Skin epidermis (tissue), 12 donors: ENCODE data around the gene DUS1L.

Source experiments
- H3K27ac ChIP-seq, 21 experiments: fragments of 200-600 bp; sonication (generic) in 11 of 21; one replicate each; pipeline ENCODE4 v1.5.0; 2020; ENCODE audit warnings: mild to moderate bottlenecking in 3 of 21, inconsistent platforms in 2 of 21, moderate library complexity in 2 of 21
- H3K4me3 ChIP-seq, 7 experiments: fragments of 200-600 bp; sonication (generic) in 2 of 7; one replicate each; pipeline ENCODE4 v1.5.0; 2020; ENCODE audit warnings: inconsistent platforms in 2 of 7, mild to moderate bottlenecking in 2 of 7, moderate library complexity in 1 of 7

The DUS1L gene

DNA sequence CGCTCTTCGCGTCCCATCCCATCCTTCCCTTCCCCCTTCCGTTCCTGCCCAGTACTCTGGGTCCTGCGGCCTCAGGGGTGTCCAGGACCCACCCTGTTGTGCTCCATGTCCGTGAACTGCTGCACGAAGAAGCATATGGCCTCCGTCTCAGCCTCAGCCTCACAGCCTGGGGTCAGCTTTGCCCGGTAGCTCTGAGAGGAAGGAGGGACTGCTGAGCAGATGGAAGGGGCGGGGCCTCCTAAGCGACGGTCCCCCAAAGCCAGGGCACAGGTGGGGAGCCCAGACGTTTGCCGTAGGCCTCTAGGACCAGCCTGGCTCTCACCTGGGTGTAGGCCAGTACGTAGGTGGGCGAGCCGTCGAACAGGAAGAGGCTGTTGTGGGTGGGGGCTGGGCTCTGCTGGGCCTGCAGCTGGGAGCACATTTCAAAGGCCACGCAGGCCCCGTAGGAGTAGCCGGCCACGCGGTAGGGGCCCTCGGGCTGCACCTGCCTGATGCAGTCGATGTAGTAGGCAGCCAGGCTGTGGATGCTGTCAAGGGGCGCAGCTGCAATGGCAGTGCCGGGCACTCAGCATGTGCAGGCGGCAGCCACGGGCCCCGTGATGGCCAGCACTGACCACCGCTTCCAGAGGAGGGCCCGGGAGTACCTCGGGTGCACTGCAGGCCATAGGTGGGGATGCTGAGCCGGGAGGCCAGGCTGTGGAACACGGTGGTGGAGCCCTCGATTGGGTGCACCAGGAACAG lies 14.6 kb upstream of the DUS1L start:
- H3K27ac ChIP-seq = no peak overlapping the region
- no peak overlapping the region for H3K4me3 ChIP-seq

DNA sequence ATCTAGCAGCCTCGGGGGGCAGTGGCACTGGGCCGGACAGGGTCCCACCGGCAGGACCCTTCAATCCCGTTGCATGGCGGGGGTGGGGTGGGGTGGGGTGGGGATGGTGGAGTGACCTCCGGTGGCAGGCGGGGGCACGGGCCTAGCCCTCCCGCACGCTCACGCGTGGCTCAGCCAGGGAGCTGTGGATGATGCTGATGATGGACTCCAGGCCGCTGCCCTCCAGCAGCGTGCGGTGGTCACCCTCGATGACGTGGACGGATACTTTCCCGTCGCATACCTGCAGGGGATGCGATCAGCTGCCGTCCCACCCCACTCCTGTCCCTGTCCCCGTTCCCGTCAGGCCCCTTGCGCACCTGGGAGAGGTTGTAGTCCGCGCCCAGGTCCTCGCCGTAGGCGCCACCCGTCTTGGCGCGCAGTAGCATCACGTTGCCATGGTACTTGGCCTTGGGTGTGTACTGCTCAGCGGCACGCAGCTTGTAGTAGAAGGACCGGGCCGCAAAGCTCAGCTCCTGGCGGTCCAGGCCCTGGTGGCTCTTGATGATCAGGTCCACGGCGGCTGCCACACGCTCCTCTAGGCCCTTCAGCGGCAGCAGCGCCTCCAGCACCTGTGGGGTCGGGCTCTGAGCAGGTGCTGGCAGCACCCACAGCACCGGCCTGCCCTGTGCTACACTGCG lies 13.5 kb upstream of the DUS1L start:
- no peak overlapping the region for H3K4me3 ChIP-seq
- no peak overlapping the region for H3K27ac ChIP-seq

DNA sequence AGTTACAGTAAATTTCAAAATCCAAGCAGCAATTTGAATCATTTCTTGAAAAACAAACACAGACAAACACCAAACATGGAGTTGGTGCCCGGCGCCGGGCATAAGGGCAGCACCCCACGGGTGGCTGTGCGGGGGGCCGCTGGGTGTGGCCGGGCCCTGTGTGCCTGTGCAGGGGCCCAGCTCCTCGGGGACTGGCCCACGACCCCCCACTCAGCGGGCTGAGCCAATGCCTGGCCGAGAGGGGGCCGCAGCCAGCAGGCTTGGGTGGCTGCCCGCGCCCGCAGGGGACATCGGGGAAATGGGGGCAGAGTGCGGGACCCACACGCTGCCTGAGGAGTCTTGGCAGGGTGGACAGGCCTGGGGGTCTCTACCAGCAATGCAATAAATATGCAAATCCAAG lies 12.8 kb upstream of the DUS1L start:
- Histone ChIP-seq H3K27ac (peak overlapping the region in 1 of 21 experiments; percentile 30), H3K4me3 (no peak overlapping the region)

DNA sequence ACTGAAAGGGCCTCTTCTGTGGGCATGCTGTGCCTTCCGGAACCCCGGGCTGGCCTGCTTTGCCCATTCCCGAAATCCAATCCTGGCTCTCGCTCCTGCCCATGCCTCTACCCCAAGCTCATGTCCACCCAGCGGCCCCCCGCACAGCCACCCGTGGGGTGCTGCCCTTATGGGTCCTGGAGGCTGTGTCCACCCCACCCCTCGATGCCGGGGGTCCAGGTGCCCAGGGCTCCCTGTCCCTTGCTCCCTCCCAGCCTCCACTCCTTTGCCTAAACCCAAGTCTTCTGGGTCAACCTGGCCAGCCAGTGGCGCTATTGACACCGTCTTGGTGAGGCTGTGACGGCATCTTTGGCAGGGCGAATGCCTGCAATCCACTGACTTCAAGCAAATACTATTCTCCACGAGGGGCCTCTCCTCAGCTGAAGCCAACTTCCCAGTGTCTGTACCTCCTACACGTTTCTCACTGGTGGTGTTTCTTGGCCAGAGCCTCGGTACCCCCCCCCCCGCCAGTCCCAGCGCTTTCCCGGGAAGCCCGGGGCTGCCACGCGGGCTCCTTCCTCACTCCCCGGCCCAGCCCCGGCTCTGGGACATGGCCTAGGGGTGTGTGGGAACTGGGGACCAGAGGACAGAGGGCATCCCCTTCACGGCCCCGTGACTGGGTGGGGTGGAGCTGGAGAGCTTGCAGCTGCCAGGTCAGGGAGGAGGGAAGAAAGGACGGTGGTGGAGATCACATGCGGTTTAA lies 12.2 kb upstream of the DUS1L start:
- Histone ChIP-seq H3K4me3 (no peak overlapping the region), H3K27ac (peak overlapping the region in 1 of 21 experiments; percentile 30)

DNA sequence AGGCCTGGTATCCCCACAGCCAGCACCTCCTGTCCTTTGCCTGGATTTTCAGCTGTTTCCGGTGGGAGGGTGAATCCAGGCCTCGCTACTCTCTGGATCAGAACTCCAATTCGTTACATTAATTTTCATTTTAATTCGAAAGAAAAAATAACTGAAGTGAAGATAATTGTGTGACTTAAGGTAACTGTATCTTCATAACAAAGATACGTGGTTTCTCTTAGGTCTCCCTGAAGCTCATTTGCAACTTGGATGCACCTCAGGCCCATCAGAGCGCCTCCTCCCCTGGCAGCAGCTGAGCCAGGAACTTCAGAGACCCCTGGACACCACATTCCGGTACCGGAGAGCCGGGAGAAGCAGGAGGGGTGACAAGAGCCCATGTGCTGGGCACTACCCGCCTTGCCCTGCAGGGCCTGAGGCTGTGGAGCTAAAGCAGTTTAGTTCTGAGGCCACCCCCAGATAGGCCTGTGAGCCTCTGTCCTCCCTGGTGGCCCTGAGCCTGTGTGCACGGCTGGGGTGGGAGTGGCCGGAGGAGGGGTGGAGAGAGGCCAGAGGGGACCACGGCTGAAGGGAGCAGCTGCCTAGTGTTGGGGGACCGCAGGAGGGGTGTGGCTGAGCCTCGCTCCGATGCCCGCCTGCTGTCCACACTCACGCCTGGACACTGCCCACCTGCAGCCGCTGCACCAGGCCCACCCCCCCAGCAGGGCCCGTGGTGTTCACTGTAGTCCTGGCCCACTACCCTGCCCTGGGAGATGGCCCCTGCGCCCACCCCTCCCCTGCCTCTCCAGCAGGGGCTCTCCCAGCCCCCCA lies 11.4 kb upstream of the DUS1L start:
- Histone ChIP-seq H3K4me3 (no peak overlapping the region), H3K27ac (no peak overlapping the region)

DNA sequence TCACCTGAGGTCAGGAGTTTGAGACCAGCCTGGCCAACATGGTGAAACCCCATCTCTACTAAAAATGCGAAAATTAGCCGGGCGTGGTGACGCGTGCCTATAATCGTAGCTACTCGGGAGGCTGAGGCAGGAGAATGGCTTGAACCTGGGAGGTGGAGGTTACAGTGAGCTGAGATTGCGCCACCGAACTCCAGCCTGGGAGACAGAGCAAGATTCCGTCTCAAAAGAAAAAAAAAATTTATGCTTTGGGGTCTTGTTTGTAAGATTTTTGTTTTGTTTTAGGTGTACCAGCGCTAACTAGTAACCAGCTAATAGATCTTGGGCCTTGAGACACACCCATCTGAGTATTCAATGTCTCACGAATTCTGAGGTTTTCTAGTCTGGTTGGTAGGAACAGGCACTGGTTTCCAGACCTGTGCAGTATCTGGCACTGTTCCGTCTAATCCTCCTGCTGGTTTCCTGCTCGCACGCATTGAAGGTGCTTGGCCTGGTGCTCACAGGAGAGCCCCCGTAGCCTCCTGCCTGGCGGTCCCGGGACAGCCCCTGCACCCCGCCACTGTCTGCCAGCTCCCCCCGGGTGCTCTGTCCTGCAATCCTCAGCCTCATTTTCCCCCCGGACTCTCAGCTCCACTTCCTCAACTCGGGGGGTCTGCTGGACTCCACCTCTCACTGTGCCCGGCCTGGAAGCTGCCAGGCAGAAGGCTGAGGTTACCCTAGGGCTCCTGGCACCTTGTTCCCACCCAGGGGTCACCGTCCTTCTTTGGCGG lies 10.6 kb upstream of the DUS1L start:
- Histone ChIP-seq H3K27ac (no peak overlapping the region), H3K4me3 (no peak overlapping the region)

DNA sequence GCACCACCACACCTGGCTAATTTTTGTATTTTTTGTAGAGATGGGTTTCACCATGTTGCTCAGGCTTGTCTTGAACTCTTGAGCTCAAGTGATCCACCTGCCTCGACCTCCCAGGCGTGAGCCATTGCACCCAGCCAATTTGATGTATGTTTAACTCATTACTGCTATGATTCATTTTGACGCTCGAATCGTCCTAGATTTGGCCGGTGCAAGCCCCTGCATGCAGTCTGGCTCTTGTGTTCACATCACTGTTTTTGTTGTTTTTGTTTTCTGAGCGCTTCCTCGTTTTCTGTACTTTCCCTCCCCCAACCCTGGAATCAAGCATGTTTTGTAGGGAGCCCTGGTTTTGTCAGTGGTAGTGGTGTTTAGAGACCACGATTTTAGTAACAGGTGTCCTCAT lies 7.8 kb upstream of the DUS1L start:
- H3K4me3 ChIP-seq = no peak overlapping the region
- H3K27ac ChIP-seq = no peak overlapping the region

DNA sequence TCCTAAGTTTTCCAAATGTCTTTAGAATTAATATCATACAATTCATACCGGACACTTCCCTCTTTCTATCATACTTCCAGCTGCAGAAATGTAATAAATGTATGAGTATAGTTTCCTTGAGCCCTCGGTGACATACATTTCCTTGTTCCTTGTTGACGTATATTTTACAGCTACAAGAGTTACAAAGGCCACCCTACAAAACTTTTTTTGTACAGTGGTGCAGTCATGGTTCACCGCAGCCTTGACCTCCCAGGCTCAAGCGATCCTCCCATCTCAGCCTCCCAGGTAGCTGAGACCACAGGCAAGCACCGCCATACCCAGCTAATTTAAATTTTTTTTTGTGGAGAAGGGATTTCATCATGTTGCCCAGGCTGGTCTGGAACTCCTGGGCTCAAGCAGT lies 7.2 kb upstream of the DUS1L start:
- no peak overlapping the region for H3K27ac ChIP-seq
- no peak overlapping the region for H3K4me3 ChIP-seq

DNA sequence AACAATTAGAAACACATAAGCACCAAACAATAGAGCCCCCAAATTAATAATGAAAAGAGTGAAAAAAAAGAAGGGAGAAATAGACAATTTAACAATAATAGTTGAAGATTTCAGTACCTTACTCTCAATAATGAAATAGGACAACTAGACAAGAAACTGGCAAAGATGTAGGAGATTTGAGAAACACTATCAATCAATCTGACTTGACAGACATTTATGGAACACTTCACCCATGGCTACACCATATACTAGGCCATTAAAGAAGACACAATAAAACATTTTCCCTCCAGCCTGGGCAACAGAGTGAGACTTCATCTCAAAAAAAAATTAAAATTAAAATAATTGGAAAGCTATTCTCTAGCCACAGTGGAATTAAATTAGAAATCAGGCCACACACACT lies 5.0 kb upstream of the DUS1L start:
- H3K27ac ChIP-seq = no peak overlapping the region
- H3K4me3 ChIP-seq = no peak overlapping the region

DNA sequence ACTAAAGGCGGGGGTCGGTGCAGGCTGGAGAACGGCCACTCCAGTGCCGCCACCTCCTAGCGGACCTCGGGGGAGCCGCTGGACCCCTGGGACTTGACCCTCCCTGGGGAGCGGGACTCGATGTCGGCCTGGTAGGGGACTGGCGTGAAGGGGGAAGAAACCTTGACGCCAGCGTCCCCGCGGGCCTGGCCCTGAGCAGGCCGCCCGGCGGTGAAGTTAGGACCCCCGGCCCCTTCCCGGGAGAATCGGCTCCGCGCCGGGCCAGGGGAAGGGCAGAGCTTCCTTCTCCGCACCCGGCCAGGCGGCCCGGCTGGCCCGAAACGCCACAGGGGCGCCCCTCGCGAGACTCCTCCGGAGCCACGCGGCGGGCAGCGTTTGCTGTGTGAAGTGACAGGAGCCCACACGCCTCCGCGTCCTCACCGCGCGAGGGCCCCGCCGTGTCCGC lies 389 bp downstream of the DUS1L start:
- H3K27ac ChIP-seq = peak overlapping the region; percentile 18 to 96 (median 89)

DNA sequence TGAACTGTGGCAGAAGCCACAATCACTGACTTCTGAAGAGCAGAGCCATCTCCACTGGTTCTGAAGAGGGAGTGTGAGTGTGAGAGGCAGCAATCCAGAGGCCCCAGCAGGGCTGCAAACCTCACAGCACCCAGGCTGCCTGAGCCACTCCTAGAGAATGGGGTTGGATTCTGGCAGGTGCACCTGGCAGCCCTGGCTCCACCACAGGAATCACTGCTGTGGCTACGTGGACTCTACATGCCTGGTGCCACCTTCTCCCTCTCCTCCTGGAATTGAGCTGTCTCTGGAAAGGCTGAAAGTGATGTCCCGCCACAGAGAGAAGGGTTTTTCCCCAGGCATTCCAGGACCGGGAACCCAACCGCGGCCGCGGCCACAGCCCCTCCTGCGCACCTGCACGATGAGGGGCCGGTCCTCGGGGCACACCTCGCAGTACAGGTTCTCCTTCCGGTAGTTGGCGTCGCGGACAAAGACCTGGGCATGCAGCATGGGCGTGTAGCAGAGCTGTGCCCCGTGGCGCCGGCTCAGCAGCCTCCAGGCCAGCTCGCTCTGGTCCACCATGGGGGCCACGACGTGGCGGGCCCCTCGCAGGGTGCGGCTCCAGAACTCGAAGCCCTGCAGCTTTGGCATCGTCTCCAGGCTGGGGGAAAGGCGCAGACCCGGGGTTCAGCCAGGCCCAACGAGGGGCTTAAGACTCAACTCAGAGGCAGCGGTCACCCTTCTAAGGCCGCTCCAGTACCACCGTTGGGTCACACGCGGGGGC lies 991 bp downstream of the DUS1L start:
- Histone ChIP-seq H3K27ac (peak overlapping the region in 20 of 21 experiments; percentile 18 to 96 (median 89)), H3K4me3 (peak overlapping the region; percentile 58 to 95 (median 67))

More for the DNA sequence above, 389 bp downstream of the DUS1L start:
- H3K4me3 ChIP-seq = peak overlapping the region; percentile 58 to 95 (median 67)

DNA sequence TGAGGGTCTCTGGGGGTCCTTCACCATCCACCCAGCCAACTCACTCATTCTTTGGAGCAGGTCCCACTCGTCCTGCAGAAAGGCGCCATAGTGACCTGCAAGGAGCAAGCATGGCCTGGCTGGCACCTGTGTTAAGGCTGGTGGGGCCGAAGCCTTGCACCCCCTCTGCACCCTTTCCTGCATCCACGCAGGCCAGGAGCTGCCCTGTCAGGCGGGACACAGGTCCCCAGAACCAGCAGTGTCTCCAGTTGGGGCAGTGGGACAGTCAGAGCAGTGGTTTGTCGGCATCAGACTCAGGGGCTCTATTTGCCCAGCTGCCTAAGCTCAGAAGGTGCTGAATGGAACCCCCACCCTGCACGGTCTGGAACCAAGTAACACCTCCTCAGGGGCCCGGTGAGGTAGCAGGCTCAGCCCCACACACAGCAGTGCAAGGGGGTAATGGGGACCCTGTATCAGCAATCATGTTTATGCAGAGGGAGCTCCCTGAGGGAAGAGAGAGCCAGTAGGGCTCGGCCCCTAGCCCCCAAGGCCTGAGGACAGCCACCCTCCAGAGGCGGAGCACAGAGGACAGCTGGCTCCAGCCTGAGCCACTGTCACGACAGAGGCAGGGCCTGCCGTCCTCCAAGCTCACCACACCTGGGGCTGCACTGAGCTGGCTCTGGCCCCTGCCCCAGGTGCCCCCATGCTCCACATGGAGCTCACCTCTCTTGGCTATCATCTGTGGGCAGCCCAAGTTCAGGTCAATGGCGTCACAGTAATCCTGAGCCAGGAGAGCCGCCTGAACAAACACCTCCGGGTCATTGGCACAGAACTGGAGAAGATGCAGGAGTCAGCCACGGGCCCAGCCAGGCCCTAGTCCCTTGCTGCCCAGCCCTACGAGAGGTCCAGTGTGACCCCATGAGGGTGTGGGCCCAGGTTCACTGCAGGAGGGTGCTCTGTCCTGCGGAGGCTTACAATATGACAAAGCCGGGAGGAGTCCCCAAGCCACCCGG lies 1.9 kb downstream of the DUS1L start:
- Histone ChIP-seq H3K4me3 (peak overlapping the region in 2 of 7 experiments; percentile 58 to 93), H3K27ac (peak overlapping the region in 3 of 21 experiments; percentile 12 to 96 (median 89))

DNA sequence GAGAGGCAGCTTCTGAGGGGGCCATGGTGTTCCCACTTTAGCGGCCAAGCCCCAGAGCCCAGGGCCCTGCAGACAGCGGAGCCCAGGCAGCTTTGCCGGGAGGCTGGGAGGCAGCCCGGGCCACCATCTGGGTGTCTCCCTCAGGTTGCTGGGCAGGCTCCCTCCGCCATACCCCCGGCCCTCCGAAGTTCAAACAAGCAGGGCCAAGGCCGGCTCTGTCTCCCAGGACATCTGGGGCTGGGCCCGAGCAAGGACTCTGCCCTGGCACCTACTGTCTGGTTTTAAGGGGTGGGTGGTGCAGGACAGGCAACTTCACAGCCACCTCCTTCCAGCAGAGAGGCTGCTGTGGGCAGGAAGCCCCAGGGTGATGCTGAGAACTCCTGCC lies 2.6 kb downstream of the DUS1L start:
- no peak overlapping the region for H3K4me3 ChIP-seq
- H3K27ac ChIP-seq = no peak overlapping the region

DNA sequence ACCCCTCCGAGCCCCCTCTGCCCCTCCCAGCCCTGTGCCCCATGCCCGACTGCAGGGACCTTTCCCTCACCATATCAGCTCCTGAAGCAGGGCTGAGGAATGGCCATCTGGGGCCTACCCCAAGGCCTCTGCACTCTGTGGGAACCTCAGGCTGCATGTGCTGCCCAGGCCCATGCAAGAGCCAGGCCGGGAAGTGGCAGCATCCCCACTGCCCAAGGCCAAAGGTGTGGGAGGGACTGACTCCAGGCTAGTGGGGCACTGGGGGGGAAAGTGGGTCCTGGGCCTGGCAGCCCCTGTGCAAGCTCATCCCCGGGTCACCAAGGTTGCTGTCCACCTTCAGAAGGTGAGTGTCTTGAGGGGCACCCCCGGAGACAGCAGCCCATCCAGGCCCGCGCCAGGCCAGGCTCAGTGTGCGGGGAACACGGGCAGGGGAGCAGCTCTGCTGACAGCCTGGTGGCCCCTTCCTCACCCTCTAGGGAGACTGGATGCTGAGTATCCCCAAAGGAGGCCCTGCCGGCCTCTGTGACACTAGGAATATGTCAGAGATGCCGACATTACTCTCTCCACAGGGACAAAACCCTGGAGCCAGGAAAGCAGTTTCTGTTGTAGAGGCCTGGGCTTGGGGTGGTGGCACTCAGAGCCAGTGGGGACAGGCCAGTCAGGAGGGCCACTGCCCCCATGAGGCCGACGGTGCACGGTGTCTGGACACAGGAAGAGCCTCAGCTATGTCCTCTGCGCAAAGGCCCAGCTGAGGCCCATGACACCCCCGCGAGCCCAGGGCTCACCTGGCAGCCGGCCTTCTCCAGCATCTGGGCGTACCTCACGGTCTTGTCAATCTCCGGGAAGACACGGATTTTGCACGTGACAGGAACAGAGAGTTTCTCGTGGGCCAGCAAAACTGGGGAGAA lies 3.3 kb downstream of the DUS1L start:
- Histone ChIP-seq H3K27ac (no peak overlapping the region), H3K4me3 (no peak overlapping the region)

DNA sequence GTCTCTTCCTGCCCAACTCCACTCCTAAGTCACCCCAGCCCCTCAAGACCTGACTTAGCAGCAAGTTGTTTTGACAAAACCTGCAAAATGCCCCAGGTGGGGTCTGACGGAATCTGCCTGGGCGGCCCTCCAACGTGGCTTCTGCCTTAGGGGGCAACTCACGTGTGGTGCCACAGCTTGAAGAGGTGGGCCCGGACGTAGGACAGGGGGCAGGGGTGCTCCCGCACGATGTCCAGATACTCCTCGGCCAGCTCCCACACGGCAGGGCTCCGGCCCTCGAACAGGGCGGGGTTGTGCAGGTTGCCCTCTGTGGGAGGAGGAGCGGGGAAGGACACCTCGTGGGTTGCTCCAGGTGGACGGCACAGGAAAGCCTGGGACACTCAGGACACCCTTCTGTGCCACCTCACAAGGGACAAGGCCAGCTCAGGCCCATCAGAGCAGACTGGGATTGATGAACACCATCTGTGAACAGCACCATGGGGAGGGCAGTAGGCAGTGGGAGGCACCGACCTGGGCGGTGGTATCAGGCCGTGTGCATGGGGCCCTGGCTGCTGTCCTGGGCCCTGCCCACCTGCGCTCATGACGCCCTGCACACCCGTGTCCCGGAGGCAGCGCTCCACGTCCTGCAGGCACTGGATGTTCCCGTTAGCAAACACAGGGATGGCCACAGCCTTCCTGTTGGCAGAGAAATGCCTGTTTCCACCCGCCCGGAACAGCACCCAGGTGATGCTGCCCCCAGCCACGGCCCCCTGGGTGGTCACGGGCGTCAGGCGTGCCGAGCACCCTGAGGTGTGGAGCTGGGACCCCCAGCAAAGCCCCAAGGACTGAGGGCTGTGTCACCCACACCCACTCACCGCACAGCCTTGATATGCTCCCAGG lies 4.3 kb downstream of the DUS1L start:
- Histone ChIP-seq H3K4me3 (no peak overlapping the region), H3K27ac (no peak overlapping the region)
